ENCODE measurements around the gene C1orf141.

DNA sequence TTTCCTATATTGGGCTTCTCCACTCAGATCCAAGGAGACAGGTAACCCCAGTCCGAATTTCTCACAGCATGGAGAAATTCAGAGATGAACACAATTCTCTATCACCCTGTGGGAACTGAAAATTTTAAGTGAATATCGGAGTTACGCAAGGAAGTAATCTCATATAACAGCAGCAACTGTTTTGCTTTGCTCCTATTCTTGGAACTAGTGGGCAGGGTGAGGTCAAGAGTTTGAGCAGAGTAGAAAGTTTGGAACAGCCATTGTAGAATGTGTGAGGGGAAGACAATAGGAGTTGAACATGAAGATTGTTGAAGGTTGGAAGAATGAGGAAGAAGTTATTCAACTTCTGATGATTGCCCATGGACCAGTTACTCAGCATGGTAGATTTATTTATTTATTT is 56.5 kb downstream of the C1orf141 start:
- TF ChIP-seq YY1 (IDR thresholded peaks at IDR 0.05; ENCODE audit: insufficient read depth, insufficient read length) (no peak), SUZ12 (IDR thresholded peaks at IDR 0.05; ENCODE audit: extremely low read depth, insufficient read depth, insufficient read length) (no peak), ZNF274 (IDR thresholded peaks at IDR 0.05; ENCODE audit: low read depth, low read length) (no peak)

Measured in NT2/D1 (cell line).